ENCODE results near the gene CSNK1G2.

CSNK1G2 gene

DNA sequence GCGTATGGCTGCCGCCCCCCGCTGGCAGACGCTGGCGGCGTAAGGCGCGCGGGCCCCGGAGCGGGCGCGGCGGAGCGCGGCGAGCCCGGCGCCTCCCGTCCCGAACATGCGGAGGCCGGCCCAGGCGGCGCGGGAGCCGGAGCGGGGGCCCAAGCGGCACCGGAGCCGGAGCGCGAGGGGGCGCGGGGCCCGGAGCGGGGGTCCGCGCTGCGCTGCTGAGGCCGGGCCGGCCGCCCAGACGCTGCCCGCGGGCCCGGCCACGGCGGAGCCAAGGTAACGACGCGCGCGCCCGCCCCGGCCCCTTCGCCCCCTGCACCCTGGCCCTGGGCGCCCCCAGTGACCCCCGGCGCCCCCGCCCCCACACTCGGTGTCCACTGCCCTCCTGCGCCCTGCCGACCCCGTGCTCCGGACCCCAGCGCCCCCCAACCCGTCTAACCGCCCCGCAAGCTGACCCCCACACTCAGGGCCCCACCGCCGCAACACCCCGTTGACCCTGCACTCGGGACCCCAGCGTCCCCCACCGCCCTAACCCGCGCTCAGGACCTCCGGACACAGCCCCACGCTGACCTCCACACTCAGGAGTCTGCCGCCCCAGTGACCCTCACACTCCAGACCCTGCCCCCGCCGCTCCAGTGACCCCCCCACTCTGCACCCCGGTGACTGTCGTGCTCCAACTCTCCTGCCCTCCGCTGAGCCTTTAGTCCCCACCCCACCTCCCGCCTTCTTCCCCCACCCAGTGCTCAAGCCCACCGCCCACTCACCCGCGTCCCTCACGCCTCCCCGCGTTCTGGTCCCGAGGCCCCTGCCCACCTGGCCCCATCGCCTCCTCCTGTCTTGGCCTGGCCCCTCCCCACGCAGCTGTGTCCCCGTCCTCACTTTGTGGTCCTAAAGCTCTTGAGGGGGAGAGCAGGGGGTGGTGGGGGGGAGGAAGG, at the start of gene CSNK1G2:
CSNK1G2 (plus strand) TSS at position 27 of the 932 bp plus-strand sequence. CDS start 28,601 bp downstream, outside the sequence.
- Histone ChIP-seq H3K9me3 (ENCODE audit: control insufficient read depth, low read length) (no peaks in the 10 kb centered on the region), H3K36me3 (ENCODE audit: control insufficient read depth, insufficient read depth, low read length) (no peaks in the 10 kb centered on the region), H3K27me3 (ENCODE audit: control insufficient read depth, insufficient read depth, low read length) (no peaks in the 10 kb centered on the region), H3K4me2 (ENCODE audit: low read length) (peak within 1 kb of the TSS; percentile 98), H3K4me1 (peaks cover 13% of the 10 kb centered on the region), H3K79me2 (peaks cover 42% of the 10 kb centered on the region), H3K27ac (peak within 1 kb of the TSS; percentile 91), H3K9ac (no peak within 1 kb of the TSS), H2AFZ (peak within 1 kb of the TSS; percentile 95), H3K4me3 (ENCODE audit: low read depth, low read length) (peak within 1 kb of the TSS; percentile 77)
- TF ChIP-seq, protein P1, sequence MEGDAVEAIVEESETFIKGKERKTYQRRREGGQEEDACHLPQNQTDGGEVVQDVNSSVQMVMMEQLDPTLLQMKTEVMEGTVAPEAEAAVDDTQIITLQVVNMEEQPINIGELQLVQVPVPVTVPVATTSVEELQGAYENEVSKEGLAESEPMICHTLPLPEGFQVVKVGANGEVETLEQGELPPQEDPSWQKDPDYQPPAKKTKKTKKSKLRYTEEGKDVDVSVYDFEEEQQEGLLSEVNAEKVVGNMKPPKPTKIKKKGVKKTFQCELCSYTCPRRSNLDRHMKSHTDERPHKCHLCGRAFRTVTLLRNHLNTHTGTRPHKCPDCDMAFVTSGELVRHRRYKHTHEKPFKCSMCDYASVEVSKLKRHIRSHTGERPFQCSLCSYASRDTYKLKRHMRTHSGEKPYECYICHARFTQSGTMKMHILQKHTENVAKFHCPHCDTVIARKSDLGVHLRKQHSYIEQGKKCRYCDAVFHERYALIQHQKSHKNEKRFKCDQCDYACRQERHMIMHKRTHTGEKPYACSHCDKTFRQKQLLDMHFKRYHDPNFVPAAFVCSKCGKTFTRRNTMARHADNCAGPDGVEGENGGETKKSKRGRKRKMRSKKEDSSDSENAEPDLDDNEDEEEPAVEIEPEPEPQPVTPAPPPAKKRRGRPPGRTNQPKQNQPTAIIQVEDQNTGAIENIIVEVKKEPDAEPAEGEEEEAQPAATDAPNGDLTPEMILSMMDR (IDR thresholded peaks at IDR 0.05) = no peak

DNA sequence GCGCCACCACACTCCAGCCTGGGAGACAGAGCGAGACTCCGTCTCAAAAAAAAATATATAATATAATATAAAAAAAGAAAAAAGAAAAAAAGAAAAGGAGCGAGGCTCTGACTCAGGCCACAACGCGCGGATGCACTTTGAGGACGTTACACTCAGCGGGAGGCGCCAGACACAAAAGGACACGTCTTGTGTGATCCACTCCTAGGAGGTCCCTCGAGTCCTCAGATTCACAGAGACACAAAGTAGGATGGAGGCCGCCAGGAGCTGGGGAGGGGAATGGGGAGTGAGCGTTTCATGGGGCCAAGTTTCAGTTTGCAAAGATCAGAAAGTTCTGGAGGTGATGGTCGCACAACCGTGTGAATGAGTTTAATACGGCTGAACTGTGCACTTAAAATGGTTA, 47.2 kb upstream of the CSNK1G2 start:
- no peaks in the 10 kb centered on the region for H3K79me2 ChIP-seq
- no peaks in the 10 kb centered on the region for H3K4me1 ChIP-seq
- H3K9ac ChIP-seq = no peak overlapping the region
- TF ChIP-seq, protein P1 (IDR thresholded peaks at IDR 0.05) = no peak
- H3K4me2 ChIP-seq (ENCODE audit: low read length) = no peak overlapping the region
- H3K36me3 ChIP-seq (ENCODE audit: control insufficient read depth, insufficient read depth, low read length) = no peaks in the 10 kb centered on the region
- H3K27me3 ChIP-seq (ENCODE audit: control insufficient read depth, insufficient read depth, low read length) = no peaks in the 10 kb centered on the region
- H3K9me3 ChIP-seq (ENCODE audit: control insufficient read depth, low read length) = no peaks in the 10 kb centered on the region
- no peak overlapping the region for H3K4me3 ChIP-seq (ENCODE audit: low read depth, low read length)
- H2AFZ ChIP-seq = no peak overlapping the region
- H3K27ac ChIP-seq = no peak overlapping the region

DNA sequence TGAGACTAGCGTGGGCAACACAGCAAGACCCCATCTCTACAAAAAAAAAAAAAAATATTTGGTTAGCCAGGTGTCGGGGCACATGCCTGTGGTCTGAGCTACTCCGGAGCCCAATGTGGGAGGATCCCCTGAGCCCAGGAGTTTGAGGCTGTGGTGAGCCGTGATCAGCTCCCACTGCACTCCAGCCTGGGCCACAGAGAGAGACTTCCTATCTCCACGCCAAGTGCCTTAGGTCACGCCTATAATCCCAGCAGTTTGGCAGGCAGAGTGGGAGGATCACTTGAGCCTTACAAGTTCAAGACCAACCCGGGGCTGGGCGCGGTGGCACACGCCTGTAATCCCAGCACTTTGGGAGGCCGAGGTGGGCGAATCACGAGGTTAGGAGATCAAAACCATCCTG, 44.5 kb upstream of the CSNK1G2 start:
- Histone ChIP-seq H2AFZ (no peak overlapping the region), H3K27me3 (ENCODE audit: control insufficient read depth, insufficient read depth, low read length) (no peaks in the 10 kb centered on the region), H3K36me3 (ENCODE audit: control insufficient read depth, insufficient read depth, low read length) (no peaks in the 10 kb centered on the region), H3K4me3 (ENCODE audit: low read depth, low read length) (no peak overlapping the region), H3K9ac (no peak overlapping the region), H3K9me3 (ENCODE audit: control insufficient read depth, low read length) (no peaks in the 10 kb centered on the region), H3K4me2 (ENCODE audit: low read length) (no peak overlapping the region), H3K79me2 (no peaks in the 10 kb centered on the region), H3K27ac (no peak overlapping the region), H3K4me1 (no peaks in the 10 kb centered on the region)
- TF ChIP-seq, protein P1 (IDR thresholded peaks at IDR 0.05) = no peak

DNA sequence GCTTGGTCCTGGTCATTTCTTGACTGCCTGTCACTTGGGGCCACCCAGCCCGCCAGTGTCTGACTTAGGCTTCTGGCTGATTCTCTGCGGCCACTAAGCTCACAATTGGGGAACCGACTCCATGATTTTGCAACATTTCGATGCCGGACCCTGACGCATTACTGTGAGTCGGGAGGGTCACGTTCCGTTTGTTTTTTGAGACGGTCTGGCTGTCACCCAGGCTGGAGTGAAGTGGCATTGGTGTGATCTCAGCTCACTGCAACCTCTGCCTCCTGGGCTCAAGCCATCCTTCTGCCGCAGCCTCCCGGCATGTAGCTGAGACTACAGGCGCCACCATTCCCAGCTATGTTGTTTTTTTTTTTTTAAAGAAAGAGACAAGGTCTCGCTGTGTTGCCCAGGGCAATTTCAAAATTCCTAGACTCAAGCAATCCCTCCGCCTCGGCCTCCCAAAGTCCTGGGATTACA, 39.0 kb upstream of the CSNK1G2 start:
- Histone ChIP-seq H3K9me3 (ENCODE audit: control insufficient read depth, low read length) (no peaks in the 10 kb centered on the region), H3K27ac (no peak overlapping the region), H3K4me1 (no peaks in the 10 kb centered on the region), H2AFZ (no peak overlapping the region), H3K36me3 (ENCODE audit: control insufficient read depth, insufficient read depth, low read length) (no peaks in the 10 kb centered on the region), H3K27me3 (ENCODE audit: control insufficient read depth, insufficient read depth, low read length) (no peaks in the 10 kb centered on the region), H3K4me2 (ENCODE audit: low read length) (no peak overlapping the region), H3K79me2 (peaks cover 8% of the 10 kb centered on the region), H3K4me3 (ENCODE audit: low read depth, low read length) (no peak overlapping the region), H3K9ac (no peak overlapping the region)
- TF ChIP-seq, protein P1 (IDR thresholded peaks at IDR 0.05) = no peak

Data from parathyroid adenoma (tissue), 2 donors.